Loucy (cell line): ENCODE data around the gene KCNQ5.

Experiments used
- H2AFZ ChIP-seq: fragments of 200-600 bp; sonication (generic); 2 replicates; pipeline ENCODE4 v1.6.0; 2016; ENCODE audit warnings: antibody characterized with exemption, mild to moderate bottlenecking, low read length, moderate library complexity
- H3F3A ChIP-seq: fragments of 200-600 bp; 2 replicates; pipeline ENCODE4 v1.6.0; 2016; ENCODE audit warnings: antibody characterized with exemption, low read depth, mild to moderate bottlenecking
- H3K27me3 ChIP-seq: fragments of 200-600 bp; sonication (generic); 2 replicates; pipeline ENCODE4 v1.6.1; 2014; ENCODE audit warnings: low read length, mild to moderate bottlenecking; ENCODE audit not compliant: insufficient read depth, poor library complexity, severe bottlenecking
- H3K36me3 ChIP-seq: fragments of 200-600 bp; sonication (generic); 2 replicates; pipeline ENCODE4 v1.6.1; 2016; ENCODE audit warnings: low read length; ENCODE audit not compliant: insufficient read depth
- H3K4me1 ChIP-seq: fragments of 200-600 bp; sonication (generic); 2 replicates; pipeline ENCODE4 v1.5.1; 2014; ENCODE audit warnings: low read length, mild to moderate bottlenecking; ENCODE audit not compliant: insufficient read depth, poor library complexity, severe bottlenecking
- H3K4me2 ChIP-seq: fragments of 200-600 bp; sonication (generic); 2 replicates; pipeline ENCODE4 v1.6.0; 2014; ENCODE audit warnings: antibody characterized with exemption, low read length, low read depth, mild to moderate bottlenecking; ENCODE audit not compliant: poor library complexity, severe bottlenecking
- H3K4me3 ChIP-seq: fragments of 200-600 bp; sonication (generic); 2 replicates; pipeline ENCODE4 v1.5.1; 2014; ENCODE audit warnings: low read length, mild to moderate bottlenecking, mixed read lengths; ENCODE audit not compliant: poor library complexity, severe bottlenecking
- H3K79me2 ChIP-seq: fragments of 200-600 bp; sonication (generic); 2 replicates; pipeline ENCODE4 v1.6.1; 2014; ENCODE audit warnings: low read length; ENCODE audit not compliant: insufficient read depth
- H3K9ac ChIP-seq: fragments of 200-600 bp; sonication (generic); 2 replicates; pipeline ENCODE4 v1.6.0; 2014; ENCODE audit warnings: mild to moderate bottlenecking, low read depth, low read length, moderate library complexity; ENCODE audit not compliant: poor library complexity, severe bottlenecking
- H3K9me2 ChIP-seq: fragments of 200-600 bp; sonication (generic); replicated peaks from 2 replicates; pipeline ENCODE4 v1.6.1; 2016; ENCODE audit warnings: low read depth, low read length, mixed read lengths
- H3K9me3 ChIP-seq: fragments of 200-600 bp; sonication (generic); 2 replicates; pipeline ENCODE4 v1.6.1; 2014; ENCODE audit warnings: mild to moderate bottlenecking, antibody characterized with exemption, low read length, low read depth; ENCODE audit not compliant: insufficient read depth
- H4K20me1 ChIP-seq: fragments of 200-600 bp; sonication (generic); 2 replicates; pipeline ENCODE4 v1.6.0; 2014; ENCODE audit warnings: antibody characterized with exemption, low read length, mild to moderate bottlenecking; ENCODE audit not compliant: insufficient read depth, poor library complexity, severe bottlenecking
- CTCF ChIP-seq: fragments of 200-600 bp; sonication (generic); conservative IDR thresholded peaks from 2 replicates; pipeline ENCODE4 v1.5.1; 2014; ENCODE audit warnings: mild to moderate bottlenecking, antibody characterized with exemption, low read length
- EZH2phosphoT487 ChIP-seq: fragments of 200-600 bp; IDR thresholded peaks from 2 replicates; pipeline ENCODE4 v1.6.1; 2018; ENCODE audit warnings: antibody characterized with exemption, mild to moderate bottlenecking, moderate library complexity, borderline replicate concordance

The KCNQ5 gene

GRCh38 chr6:72842140-72842539 is 220.3 kb downstream of the KCNQ5 start:
- no peaks in the 10 kb centered on the region for H3K79me2 ChIP-seq
- H3K9me2 ChIP-seq: no peaks in the 10 kb centered on the region
- TF ChIP-seq CTCF (no peak), EZH2phosphoT487 (no peak)

DNA sequence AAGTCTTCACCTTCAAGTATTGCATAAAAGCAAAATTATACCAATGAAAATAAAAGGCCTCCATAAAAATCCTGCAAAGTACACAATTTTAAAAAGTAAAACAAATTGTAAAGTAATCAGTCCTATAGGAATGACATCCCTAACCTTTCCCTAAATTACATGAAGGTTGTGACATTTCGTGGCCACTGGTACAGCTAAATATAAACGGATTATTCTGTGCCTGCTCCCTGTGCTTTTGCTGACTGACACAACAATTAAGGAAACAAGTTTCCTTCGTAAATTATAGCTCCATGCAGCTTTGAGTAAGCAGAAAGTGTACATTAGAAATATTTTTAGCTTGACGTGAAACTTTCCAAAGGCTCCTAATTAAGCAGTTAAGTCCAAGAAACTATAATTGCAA is 222.8 kb downstream of the KCNQ5 start:
- Histone ChIP-seq H3K4me3 (no peak overlapping the region), H3K27me3 (no peaks in the 10 kb centered on the region), H3K9me2 (no peaks in the 10 kb centered on the region), H3K4me1 (no peaks in the 10 kb centered on the region), H3K9me3 (no peaks in the 10 kb centered on the region), H2AFZ (no peak overlapping the region), H3K4me2 (no peak overlapping the region), H3K9ac (no peak overlapping the region), H4K20me1 (no peaks in the 10 kb centered on the region), H3F3A (no peaks in the 10 kb centered on the region), H3K36me3 (no peaks in the 10 kb centered on the region), H3K79me2 (no peaks in the 10 kb centered on the region)
- TF ChIP-seq EZH2phosphoT487: no peak
- TF ChIP-seq CTCF: no peak

More at GRCh38 chr6:72842140-72842539, 220.3 kb downstream of the KCNQ5 start:
- H3K9me3 ChIP-seq: no peaks in the 10 kb centered on the region
- no peaks in the 10 kb centered on the region for H3F3A ChIP-seq
- H3K9ac ChIP-seq: no peak overlapping the region
- H3K27me3 ChIP-seq: no peaks in the 10 kb centered on the region
- H4K20me1 ChIP-seq: no peaks in the 10 kb centered on the region
- H3K4me1 ChIP-seq: no peaks in the 10 kb centered on the region
- no peak overlapping the region for H2AFZ ChIP-seq
- no peaks in the 10 kb centered on the region for H3K36me3 ChIP-seq
- H3K4me3 ChIP-seq: no peak overlapping the region
- no peak overlapping the region for H3K4me2 ChIP-seq

- Histone ChIP-seq H3K79me2 (no peaks in the 10 kb centered on the region), H3K4me3 (no peak overlapping the region), H3K4me1 (no peaks in the 10 kb centered on the region), H3K9ac (no peak overlapping the region), H3F3A (no peaks in the 10 kb centered on the region), H4K20me1 (no peaks in the 10 kb centered on the region), H3K36me3 (no peaks in the 10 kb centered on the region), H3K9me2 (no peaks in the 10 kb centered on the region), H3K4me2 (no peak overlapping the region), H2AFZ (no peak overlapping the region), H3K27me3 (no peaks in the 10 kb centered on the region), H3K9me3 (no peaks in the 10 kb centered on the region)
- no peak for TF ChIP-seq CTCF
Measured at GRCh38 chr6:72849346-72849745, 227.5 kb downstream of the KCNQ5 start.
